Adrenal gland (tissue), 5 donors: Measurements from ENCODE around the gene KLHDC4.

Experiments
- POLR2A ChIP-seq, 2 donors: fragments of 450-650 bp; IDR thresholded peaks; one replicate each; pipeline ENCODE4 v1.6.1; 2017; ENCODE audit warnings: antibody characterized with exemption in 2 of 2, mild to moderate bottlenecking in 2 of 2, moderate library complexity in 1 of 2
- TF ChIP-seq, protein P1 (sequence below), 6 experiments: fragments of 450-650 bp in 4 of 6; fragments of 200-600 bp in 2 of 6; sonication (generic) in 1 of 6; IDR thresholded peaks; 1 replicate in 5 of 6; 2 replicates in 1 of 6; pipeline versions ENCODE4 v1.5.1 to v1.8.0; 2016 to 2021; ENCODE audit warnings: antibody characterized with exemption in 6 of 6, mild to moderate bottlenecking in 2 of 6, moderate library complexity in 1 of 6
- donor health status: DM: no; HTN: no; CAD: no.

DNA sequence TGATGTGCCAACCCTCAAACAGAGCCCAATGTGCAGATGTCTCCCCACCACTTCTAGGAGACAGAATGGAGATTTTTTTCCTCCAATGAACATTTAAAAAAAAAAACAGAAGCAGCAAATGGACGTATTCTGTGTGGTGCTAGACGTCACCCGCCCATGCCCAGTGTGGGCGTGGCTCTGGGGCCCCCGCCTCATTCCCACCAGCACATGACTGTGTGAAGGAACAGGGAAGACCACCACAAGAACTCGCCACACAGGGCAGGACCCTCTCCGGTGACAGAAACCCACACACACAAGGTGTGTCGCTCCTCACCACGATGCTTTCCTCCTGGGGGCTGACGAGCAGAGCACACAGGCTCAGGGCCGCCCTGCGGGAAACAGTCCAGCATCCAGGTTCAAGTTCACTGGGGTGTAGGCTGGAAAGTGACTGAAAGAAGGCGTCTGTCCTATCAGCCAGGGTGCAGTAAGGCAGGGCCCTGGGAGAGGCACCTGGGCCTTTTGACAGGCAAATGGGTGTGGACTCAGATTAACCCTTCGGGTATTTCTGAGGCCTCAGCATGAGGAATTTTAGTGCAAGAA lies 53.5 kb downstream of the KLHDC4 start:
- TF ChIP-seq, protein P1, sequence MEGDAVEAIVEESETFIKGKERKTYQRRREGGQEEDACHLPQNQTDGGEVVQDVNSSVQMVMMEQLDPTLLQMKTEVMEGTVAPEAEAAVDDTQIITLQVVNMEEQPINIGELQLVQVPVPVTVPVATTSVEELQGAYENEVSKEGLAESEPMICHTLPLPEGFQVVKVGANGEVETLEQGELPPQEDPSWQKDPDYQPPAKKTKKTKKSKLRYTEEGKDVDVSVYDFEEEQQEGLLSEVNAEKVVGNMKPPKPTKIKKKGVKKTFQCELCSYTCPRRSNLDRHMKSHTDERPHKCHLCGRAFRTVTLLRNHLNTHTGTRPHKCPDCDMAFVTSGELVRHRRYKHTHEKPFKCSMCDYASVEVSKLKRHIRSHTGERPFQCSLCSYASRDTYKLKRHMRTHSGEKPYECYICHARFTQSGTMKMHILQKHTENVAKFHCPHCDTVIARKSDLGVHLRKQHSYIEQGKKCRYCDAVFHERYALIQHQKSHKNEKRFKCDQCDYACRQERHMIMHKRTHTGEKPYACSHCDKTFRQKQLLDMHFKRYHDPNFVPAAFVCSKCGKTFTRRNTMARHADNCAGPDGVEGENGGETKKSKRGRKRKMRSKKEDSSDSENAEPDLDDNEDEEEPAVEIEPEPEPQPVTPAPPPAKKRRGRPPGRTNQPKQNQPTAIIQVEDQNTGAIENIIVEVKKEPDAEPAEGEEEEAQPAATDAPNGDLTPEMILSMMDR (IDR thresholded peaks at IDR 0.05), result no peak
- TF ChIP-seq POLR2A (IDR thresholded peaks at IDR 0.05), result no peak
